Right hindlimb (tissue), 1 donor: ENCODE measurements around the gene HPS5.
"Not testable (repeated sequence)": the region's sequence is repeated elsewhere in the genome, so short reads cannot be mapped to it uniquely, and the experiment has no call there.

Experiments
- DNase-seq: peaks from one replicate; pipeline ENCODE4 v3.0.0-alpha.2; 2018

Gene HPS5, protein sequence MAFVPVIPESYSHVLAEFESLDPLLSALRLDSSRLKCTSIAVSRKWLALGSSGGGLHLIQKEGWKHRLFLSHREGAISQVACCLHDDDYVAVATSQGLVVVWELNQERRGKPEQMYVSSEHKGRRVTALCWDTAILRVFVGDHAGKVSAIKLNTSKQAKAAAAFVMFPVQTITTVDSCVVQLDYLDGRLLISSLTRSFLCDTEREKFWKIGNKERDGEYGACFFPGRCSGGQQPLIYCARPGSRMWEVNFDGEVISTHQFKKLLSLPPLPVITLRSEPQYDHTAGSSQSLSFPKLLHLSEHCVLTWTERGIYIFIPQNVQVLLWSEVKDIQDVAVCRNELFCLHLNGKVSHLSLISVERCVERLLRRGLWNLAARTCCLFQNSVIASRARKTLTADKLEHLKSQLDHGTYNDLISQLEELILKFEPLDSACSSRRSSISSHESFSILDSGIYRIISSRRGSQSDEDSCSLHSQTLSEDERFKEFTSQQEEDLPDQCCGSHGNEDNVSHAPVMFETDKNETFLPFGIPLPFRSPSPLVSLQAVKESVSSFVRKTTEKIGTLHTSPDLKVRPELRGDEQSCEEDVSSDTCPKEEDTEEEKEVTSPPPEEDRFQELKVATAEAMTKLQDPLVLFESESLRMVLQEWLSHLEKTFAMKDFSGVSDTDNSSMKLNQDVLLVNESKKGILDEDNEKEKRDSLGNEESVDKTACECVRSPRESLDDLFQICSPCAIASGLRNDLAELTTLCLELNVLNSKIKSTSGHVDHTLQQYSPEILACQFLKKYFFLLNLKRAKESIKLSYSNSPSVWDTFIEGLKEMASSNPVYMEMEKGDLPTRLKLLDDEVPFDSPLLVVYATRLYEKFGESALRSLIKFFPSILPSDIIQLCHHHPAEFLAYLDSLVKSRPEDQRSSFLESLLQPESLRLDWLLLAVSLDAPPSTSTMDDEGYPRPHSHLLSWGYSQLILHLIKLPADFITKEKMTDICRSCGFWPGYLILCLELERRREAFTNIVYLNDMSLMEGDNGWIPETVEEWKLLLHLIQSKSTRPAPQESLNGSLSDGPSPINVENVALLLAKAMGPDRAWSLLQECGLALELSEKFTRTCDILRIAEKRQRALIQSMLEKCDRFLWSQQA

DNA sequence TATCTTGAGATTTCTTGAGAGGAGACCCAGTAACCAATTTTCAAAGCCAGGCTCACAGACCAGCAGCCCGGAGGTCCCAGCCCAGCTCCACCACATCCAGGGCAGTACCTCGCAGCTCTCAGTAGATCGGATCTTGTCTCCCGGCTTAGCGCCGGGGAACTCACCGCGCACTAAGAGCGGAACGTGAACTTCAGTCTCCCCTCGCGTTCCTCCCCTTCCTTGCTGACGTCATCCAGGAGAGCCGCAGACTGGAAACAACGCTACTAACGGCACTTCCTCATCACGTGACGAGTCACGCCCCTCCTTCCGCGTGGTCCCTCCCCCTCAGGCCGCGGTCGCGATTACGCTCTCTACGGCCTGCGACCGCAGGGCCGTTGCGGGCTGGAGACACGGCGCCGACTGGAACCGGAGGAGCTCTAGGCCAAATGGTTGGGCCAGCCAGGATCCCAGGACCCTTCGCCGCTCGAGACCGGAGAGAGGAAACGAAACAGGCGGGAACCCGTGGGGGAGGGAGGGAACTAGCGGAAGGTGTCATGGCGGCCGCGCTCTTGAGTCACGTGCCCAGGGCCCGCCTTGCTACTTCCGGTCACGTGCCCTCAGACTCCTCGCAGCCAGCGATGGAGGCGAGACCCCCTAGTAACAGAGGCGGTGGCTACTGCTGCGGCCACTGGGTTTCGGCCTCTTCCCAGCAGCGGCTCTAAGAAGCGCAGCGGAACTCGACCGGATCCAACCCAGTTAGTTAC, at the start of gene HPS5, which contains the start of gene GTF2H1:
TSS of gene HPS5 (minus strand) at position 172 of the 743 bp plus-strand sequence. CDS start 4,282 bp downstream, outside the sequence.
TSS of gene GTF2H1 (plus strand) at position 599 of the 743 bp plus-strand sequence. CDS start 10,508 bp downstream, outside the sequence.
- peak; percentile 97 for DNase-seq

- no peak for DNase-seq
Observed at GRCh38 chr11:18371279-18371678, 49.3 kb upstream of the HPS5 start.

GRCh38 chr11:18369398-18369797, 47.5 kb upstream of the HPS5 start:
- DNase-seq, result no peak

DNA sequence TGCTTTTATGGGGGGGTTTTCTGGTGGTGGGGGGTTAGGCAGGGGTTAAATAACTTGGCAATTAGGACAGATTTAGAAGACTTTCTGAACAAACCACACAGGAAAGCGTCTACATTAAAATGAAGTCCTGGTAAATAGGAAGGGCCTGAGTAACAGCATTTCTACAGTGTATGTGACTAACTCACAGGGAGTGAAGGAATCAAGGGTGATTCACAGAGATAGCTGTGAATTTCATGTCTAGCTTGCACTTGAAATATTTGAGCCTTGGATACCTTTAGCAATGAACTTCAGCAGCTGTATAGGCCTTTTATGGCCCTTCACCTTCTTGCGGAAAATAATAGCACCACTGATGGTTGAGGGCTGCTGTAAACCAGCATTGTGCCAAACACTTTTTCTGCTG, 46.3 kb upstream of the HPS5 start:
- no peak for DNase-seq

DNA sequence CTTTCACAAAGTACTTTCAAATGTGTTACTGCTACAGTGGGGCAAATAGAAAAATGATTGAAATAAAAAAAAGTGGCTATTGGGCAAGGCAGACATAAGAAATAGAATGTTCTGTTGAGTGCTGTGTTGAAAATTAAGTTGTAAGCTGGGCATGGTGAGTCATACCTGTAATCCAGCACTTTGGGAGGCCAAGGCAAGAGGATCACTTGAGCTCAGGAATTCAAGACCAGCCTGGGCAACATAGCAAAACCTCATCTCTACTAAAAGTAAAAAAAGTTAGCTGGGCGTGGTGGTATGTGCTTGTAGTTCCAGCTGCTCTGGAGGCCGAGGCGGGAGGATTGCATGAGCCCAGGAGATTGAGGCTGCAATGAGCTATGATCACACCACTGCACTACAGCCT, 45.5 kb upstream of the HPS5 start:
- DNase-seq, result no peak

DNA sequence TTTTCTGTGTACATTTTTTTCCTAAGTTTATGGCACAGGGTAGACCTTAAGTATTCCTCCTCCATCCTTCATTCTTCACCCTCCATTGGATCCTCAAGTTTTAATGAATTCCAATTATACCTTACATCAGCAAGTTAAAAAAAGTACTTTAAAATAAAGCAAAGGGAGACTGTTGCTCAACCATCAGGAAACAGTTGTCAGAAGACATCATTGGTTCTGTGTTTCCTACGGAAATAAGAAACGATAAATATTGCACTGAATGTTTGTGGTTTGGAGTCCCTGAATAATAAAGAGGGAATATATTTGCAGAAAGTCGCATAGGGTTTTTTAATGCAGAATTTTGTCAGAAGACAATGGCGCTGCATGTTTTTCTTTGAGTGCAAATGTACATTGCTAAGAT, 44.3 kb upstream of the HPS5 start:
- no peak for DNase-seq

DNA sequence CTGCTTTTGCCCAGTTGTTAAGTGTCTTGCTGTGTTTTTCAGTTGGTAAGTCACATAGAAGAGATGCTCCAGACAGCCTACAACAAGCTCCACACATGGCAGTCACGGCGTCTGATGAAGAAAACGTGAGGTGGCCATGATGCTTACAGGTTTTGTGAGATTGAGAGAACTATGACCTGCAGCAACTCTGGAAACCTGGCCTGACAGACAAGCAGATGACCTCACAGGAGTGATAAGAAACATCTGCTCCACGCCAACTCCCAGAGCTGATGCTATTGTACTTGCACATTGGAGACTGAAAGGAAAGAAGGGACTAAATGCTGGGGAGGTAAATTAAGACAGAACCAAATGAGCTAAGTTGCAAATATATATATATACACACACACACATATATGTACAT, 43.8 kb upstream of the HPS5 start:
- DNase-seq, result no peak

- DNase-seq, result no peak
Observed at GRCh38 chr11:18364495-18365073, 42.6 kb upstream of the HPS5 start.

DNA sequence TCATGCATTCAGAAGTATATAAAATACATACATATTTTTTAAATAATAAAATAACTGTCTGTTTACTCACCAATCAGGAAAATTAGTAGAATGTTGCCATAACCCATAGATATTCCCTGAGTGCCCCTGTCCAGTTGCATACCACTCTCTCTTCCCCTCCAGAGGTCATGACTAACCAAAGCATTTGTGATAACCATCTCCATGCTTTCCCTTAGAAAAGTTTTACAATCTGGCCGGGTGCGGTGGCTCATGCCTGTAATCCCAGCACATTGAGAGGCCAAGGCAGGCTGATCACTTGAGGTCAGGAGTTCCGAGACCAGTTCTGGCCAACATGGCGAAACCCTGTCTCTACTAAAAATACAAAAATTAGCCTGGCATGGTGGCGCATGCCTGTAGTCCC, 39.2 kb upstream of the HPS5 start:
- DNase-seq, result no peak

- DNase-seq, result no peak
Observed at GRCh38 chr11:18358646-18359045, 36.7 kb upstream of the HPS5 start.

DNA sequence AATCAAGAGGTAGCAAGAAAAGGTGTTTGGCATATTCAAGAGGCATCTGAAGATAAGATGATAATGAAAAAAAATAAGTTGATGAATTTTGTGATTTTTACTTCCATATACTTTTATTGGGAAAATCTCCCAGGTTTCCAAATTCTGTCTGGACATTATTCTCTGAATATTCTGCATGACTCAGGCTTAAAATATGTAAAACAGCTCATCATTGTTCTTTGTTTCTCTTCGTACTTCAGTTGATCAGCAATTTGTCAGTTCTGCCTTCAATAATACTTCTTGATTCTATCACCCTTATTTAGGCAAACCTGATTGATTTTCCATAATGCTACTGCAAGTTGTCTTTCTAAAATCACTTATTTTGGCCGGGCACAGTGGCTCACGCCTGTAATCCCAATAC, 30.6 kb upstream of the HPS5 start:
- DNase-seq, result no peak

DNA sequence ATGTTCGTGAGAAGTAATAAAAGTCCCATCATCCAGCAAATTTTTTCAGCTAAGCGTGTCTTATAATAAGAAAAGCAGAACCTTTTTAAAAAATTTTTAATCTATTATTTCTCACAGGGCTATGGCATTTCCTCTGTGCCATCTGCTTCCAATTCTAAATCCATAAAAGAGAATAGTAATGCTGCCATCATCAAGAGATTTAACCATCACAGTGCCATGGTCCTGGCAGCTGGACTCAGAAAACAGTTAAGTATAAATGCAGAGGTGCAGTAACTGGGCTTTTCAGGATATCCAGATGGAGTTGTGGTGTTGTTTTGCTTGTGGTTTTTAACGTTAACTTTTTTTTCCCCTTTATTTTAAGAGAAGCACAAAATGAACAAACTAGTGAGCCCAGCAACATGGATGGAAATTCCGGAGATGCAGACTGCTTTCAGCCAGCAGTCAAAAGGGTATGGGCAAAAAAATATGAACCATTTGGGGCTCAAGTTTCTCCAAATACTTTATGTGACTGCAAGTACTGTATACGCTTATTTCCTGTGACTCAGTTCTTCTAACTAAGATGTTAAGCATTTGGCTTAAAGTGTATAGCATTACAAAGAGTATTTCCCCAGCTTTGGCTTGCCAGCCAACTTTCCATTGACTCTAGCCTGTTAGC, 25.7 kb upstream of the HPS5 start:
- DNase-seq, result no peak

DNA sequence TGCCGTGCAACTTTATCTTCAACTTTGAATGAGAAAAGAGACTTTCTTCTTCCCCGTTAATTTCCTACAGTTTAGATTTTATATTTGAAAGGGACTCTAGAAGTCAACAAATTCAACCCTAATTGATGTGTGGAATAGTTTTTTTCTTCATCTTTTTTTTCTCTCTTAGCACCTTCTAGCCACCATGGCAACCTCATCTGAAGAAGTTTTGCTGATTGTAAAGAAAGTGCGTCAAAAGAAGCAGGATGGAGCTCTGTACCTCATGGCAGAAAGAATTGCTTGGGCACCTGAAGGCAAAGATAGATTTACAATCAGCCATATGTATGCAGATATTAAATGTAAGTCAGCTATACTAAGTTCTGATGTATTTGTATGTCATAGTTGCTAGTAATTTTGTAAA, 11.0 kb upstream of the HPS5 start:
- DNase-seq, result no peak

GRCh38 chr11:18332302-18332701, 10.4 kb upstream of the HPS5 start:
- DNase-seq, result no peak

DNA sequence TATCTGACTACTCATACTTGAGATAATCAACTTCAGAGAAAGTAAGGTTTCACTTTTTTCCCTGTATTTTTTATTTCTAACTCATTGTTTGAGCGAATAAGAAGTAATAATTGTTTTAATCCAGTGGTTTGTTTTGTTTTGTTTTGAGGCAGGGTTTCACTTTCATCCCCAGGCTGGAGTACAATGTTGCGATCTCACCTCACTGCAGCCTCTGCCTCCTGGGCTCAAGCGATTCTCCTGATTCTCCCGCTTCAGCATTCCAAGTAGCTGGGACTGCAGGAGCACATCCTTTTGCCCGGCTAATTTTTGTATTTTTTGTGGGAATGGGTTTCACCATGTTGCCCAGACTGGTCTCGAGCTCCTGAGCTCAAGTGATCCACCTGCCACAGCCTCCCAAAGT, 9.0 kb upstream of the HPS5 start:
- DNase-seq, result no peak

- DNase-seq, result no peak
Observed at GRCh38 chr11:18329196-18329870, 7.4 kb upstream of the HPS5 start.

GRCh38 chr11:18324381-18324780, 2.4 kb upstream of the HPS5 start:
- DNase-seq, result no peak

- not testable (repeated sequence) for DNase-seq
Observed at GRCh38 chr11:18323881-18324280, 1.9 kb upstream of the HPS5 start.

DNA sequence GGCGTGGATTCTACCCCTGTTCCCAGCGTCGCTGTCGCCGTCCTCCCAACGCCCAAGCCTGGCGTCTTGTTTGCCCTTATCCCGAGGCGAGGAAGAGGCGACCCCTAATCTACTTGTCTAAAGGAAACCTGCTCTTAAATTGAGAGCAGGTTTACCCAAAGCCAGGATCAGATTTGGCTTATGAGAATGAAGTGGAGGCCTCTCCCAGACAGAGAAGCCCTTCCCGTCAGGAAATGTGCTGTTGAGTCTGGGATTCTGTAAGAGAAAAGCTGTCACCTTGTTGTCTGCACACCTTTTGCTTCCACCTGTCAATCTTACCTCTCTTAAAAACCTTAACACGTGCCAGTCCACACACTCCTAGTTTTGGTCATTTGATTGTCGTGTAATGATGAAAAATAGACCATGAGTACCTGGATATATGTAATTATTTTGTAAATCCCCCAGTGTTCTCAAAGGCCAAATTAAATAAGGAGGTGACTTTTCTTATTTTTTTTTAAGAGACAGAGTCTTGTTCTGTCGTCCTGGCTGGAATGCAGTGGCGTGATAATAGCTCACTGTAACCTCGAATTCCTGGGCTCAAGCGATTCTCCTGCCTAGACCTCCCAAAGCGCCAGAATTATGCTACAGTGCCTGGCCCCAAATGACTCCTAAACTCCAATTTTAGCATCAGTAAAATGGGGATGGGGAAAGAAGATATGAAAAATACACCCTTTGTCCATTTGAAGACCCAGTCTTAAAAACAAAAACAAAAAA, 1.1 kb upstream of the HPS5 start:
- no peak for DNase-seq

DNA sequence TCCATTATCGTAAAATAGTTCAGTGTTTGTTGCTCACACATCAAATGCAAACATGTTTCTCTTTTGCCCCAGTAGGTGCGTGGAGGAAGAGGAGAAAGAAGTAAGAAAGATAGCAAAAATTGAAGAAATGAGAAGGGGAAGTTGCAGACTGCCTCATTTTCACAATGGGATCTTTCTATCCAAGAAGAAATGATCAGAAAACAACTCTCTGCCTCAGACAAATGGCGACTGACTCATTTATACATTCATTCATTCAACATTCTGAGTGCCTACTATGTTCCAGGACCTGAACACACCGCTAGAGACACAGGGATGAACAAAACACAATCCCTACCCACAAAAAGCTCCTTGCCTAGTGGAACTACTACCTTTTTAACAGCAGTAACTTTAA, 367 bp downstream of the HPS5 start:
- no peak for DNase-seq
